ENCODE data around the gene ANKRD50. TPM values are rescaled to one million over a fixed set of nuclear protein-coding genes. Genes with fewer than 3 reads are reported as not detected.

Gene ANKRD50
- total and polyA plus RNA-seq, 9 of the 15 experiments (the other 6 are each of a cell fraction or from before 2014, with no cell fraction given) = 2.0 to 8.0 (median 6.2) TPM

DNA sequence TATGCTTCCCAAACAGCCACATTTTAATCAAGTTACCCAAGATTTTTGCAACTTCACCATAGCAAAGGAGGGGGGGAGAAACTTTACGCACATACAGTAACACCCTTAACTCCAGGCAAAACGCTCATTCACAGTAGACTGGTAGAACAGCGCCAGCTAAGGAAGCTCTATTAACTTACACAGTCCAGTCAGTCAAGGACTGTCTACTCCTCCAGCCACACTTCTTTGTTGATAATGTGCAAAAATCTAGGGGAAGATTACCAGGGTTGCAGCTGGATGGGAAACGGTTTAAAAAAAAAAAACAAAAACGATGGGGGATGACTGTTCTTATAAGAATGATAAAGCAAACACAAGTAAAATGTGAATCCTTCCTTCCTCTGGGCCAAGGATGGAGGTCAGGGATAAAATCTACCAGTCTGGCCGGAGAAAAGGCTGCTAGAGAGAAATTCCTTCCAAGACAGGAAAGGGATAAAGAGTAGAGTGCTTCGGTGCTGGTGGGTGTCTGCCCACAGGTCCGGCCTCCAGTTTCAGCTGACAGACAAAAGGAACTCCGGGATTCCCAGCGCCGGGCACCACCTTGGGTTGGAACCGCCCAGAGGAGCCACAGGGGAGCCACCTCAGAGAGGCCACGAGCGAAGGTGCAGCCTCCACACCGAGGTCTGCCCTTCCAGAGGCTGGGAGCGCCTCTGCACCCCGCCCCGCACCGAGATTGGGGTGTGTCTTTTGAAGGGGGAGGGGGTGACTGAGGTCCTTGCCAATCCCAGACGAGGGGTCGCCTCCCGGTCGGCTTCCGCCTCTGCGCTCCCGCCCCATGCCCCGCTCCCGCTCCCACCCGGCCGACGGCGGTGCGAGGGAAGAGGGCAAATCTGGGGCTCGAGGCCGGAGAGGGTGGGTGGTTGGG lies 811 bp downstream of the ANKRD50 start (continued):
- TF ChIP-seq XRCC5 (IDR thresholded peaks at IDR 0.05; ENCODE audit: low read depth, low read length) (no peak), SAP30 (IDR thresholded peaks at IDR 0.05; ENCODE audit: borderline replicate concordance, insufficient read depth, low read depth, low read length, poor library complexity, severe bottlenecking) (peak; percentile 18), HNRNPLL (IDR thresholded peaks at IDR 0.05; ENCODE audit: low read depth, low read length, poor library complexity, severe bottlenecking) (peak; percentile 94), SP1 (CRISPR knock-in tag; IDR thresholded peaks at IDR 0.05) (peak; percentile 36; the same call in 1 of the 2 replicates), CXXC5 (CRISPR knock-in tag; IDR thresholded peaks at IDR 0.05) (peak; percentile 26; the same call in 1 of the 2 replicates), SMC3 (conservative IDR thresholded peaks at IDR 0.05; ENCODE audit: insufficient read depth, low read depth, low read length) (no peak), MAZ (CRISPR knock-in tag; conservative IDR thresholded peaks at IDR 0.05 in 1 of 2, IDR thresholded peaks at IDR 0.05 in 1 of 2) (peak in 1 of 2 experiments; percentile 67; a peak in 2 of 4 replicates), TBL1XR1 (IDR thresholded peaks at IDR 0.05; ENCODE audit: low read length in 2 of 2) (0 out of 4 replicates have a peak, but pooled peaks of 1 of the 2 experiments have one; percentile 16), ATF7 (IDR thresholded peaks at IDR 0.05) (0 out of 2 replicates have a peak, but pooled peaks have one; percentile 10), MTA3 (IDR thresholded peaks at IDR 0.05; ENCODE audit: borderline replicate concordance) (0 out of 2 replicates have a peak, but pooled peaks have one; percentile 62)
- TF ChIP-seq, protein P1, sequence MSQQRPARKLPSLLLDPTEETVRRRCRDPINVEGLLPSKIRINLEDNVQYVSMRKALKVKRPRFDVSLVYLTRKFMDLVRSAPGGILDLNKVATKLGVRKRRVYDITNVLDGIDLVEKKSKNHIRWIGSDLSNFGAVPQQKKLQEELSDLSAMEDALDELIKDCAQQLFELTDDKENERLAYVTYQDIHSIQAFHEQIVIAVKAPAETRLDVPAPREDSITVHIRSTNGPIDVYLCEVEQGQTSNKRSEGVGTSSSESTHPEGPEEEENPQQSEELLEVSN (IDR thresholded peaks at IDR 0.05; ENCODE audit: borderline replicate concordance in 1 of 2, extremely low read depth in 1 of 2, insufficient read depth in 1 of 2, insufficient read length in 1 of 2, low read depth in 1 of 2, low read length in 1 of 2, poor library complexity in 1 of 2, severe bottlenecking in 1 of 2) = peak; percentile 34 to 70
- TF ChIP-seq, protein P2, sequence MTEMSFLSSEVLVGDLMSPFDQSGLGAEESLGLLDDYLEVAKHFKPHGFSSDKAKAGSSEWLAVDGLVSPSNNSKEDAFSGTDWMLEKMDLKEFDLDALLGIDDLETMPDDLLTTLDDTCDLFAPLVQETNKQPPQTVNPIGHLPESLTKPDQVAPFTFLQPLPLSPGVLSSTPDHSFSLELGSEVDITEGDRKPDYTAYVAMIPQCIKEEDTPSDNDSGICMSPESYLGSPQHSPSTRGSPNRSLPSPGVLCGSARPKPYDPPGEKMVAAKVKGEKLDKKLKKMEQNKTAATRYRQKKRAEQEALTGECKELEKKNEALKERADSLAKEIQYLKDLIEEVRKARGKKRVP (CRISPR knock-in tag; IDR thresholded peaks at IDR 0.05) = no peak
- TF ChIP-seq, protein P3, sequence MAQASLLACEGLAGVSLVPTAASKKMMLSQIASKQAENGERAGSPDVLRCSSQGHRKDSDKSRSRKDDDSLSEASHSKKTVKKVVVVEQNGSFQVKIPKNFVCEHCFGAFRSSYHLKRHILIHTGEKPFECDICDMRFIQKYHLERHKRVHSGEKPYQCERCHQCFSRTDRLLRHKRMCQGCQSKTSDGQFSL (CRISPR knock-in tag; IDR thresholded peaks at IDR 0.05) = peak; percentile 31; the same call in 1 of the 2 replicates
- TF ChIP-seq, protein P3 (tag; IDR thresholded peaks at IDR 0.05) = no peak
- TF ChIP-seq, protein P4, sequence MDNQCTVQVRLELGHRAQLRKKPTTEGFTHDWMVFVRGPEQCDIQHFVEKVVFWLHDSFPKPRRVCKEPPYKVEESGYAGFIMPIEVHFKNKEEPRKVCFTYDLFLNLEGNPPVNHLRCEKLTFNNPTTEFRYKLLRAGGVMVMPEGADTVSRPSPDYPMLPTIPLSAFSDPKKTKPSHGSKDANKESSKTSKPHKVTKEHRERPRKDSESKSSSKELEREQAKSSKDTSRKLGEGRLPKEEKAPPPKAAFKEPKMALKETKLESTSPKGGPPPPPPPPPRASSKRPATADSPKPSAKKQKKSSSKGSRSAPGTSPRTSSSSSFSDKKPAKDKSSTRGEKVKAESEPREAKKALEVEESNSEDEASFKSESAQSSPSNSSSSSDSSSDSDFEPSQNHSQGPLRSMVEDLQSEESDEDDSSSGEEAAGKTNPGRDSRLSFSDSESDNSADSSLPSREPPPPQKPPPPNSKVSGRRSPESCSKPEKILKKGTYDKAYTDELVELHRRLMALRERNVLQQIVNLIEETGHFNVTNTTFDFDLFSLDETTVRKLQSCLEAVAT (IDR thresholded peaks at IDR 0.05) = 0 out of 4 replicates have a peak, but pooled peaks of 1 of the 2 experiments have one; percentile 19
- TF ChIP-seq, protein P5, sequence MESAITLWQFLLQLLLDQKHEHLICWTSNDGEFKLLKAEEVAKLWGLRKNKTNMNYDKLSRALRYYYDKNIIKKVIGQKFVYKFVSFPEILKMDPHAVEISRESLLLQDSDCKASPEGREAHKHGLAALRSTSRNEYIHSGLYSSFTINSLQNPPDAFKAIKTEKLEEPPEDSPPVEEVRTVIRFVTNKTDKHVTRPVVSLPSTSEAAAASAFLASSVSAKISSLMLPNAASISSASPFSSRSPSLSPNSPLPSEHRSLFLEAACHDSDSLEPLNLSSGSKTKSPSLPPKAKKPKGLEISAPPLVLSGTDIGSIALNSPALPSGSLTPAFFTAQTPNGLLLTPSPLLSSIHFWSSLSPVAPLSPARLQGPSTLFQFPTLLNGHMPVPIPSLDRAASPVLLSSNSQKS (CRISPR knock-in tag; IDR thresholded peaks at IDR 0.05) = no peak
